HEK293 (cell line): ENCODE measurements around the gene COL1A1.

Source experiments
- CTCF ChIA-PET: fragments of 350-600 bp; formaldehyde crosslinking; extraction: SDS; loops from one replicate; lab custom pipeline; 2021; ENCODE audit warnings: antibody characterized with exemption; lab: Yijun Ruan, JAX
- POLR2A ChIA-PET: fragments of 300-600 bp; formaldehyde crosslinking; extraction: SDS; loops from one replicate; lab custom pipeline; 2020; ENCODE audit warnings: antibody characterized with exemption, inconsistent platforms; lab: Yijun Ruan, JAX
- H3K27ac ChIP-seq: fragments of 200-500 bp; sonication (Bioruptor generic); 2 replicates; pipeline ENCODE4 v1.5.1; 2014; ENCODE audit warnings: low read depth, low read length, control low read depth, inconsistent platforms; ENCODE audit errors: extremely low read depth
- H3K36me3 ChIP-seq, 2 experiments: fragments of 200-500 bp in 1 of 2; sonication (Bioruptor generic) in 1 of 2; 1 replicate in 1 of 2; 2 replicates in 1 of 2; pipeline ENCODE4 v1.5.1; 2014 to 2017; ENCODE audit warnings: inconsistent platforms in 2 of 2, low read length in 2 of 2; ENCODE audit not compliant: control insufficient read depth in 2 of 2, insufficient read depth in 1 of 2
- H3K4me1 ChIP-seq: fragments of 200-500 bp; sonication (Bioruptor generic); 2 replicates; pipeline ENCODE4 v1.5.1; 2014; ENCODE audit warnings: mild to moderate bottlenecking, low read length, inconsistent platforms; ENCODE audit not compliant: control insufficient read depth, insufficient read depth
- H3K4me3 ChIP-seq: 2 replicates; pipeline ENCODE4 v1.5.1; 2011; ENCODE audit warnings: low read depth, mild to moderate bottlenecking, control low read depth, low read length, moderate library complexity
- H3K9me3 ChIP-seq: fragments of 200-500 bp; sonication (Bioruptor generic); 2 replicates; pipeline ENCODE4 v1.5.1; 2014; ENCODE audit warnings: low read depth, low read length, inconsistent platforms; ENCODE audit not compliant: control insufficient read depth, insufficient read depth
- ATF2 ChIP-seq: fragments of 450-650 bp; formaldehyde crosslinking; IDR thresholded peaks from 2 replicates; pipeline ENCODE4 v1.5.1; 2016; ENCODE audit warnings: missing biosample characterization, missing genetic modification characterization, low read depth
- MYNN ChIP-seq: fragments of 450-650 bp; formaldehyde crosslinking; IDR thresholded peaks from 2 replicates; pipeline ENCODE4 v1.5.1; 2016; ENCODE audit warnings: missing biosample characterization, missing genetic modification characterization, borderline replicate concordance
- PATZ1 ChIP-seq: fragments of 450-650 bp; formaldehyde crosslinking; IDR thresholded peaks from 2 replicates; pipeline ENCODE4 v1.5.1; 2016; ENCODE audit warnings: missing biosample characterization, missing genetic modification characterization
- TSHZ1 ChIP-seq: fragments of 450-650 bp; formaldehyde crosslinking; IDR thresholded peaks from 2 replicates; pipeline ENCODE4 v1.5.1; 2016; ENCODE audit warnings: missing biosample characterization, missing genetic modification characterization, borderline replicate concordance
- ZBTB10 ChIP-seq: fragments of 450-650 bp; formaldehyde crosslinking; IDR thresholded peaks from 2 replicates; pipeline ENCODE4 v1.5.1; 2016; ENCODE audit warnings: missing biosample characterization, missing genetic modification characterization
- ZNF138 ChIP-seq: fragments of 450-650 bp; formaldehyde crosslinking; IDR thresholded peaks from 2 replicates; pipeline ENCODE4 v1.5.1; 2016; ENCODE audit warnings: missing biosample characterization, missing genetic modification characterization, borderline replicate concordance
- ZNF221 ChIP-seq: fragments of 450-650 bp; formaldehyde crosslinking; IDR thresholded peaks from 2 replicates; pipeline ENCODE4 v1.5.1; 2017; ENCODE audit warnings: missing biosample characterization, missing genetic modification characterization, borderline replicate concordance
- ZNF514 ChIP-seq: fragments of 450-650 bp; formaldehyde crosslinking; IDR thresholded peaks from 2 replicates; pipeline ENCODE4 v1.5.1; 2016; ENCODE audit warnings: missing biosample characterization, missing genetic modification characterization
- ZNF600 ChIP-seq: fragments of 450-650 bp; formaldehyde crosslinking; IDR thresholded peaks from 2 replicates; pipeline ENCODE4 v1.5.1; 2016; ENCODE audit warnings: missing biosample characterization, missing genetic modification characterization
- ZNF830 ChIP-seq: fragments of 450-650 bp; IDR thresholded peaks from 2 replicates; pipeline ENCODE4 v1.5.0; 2018; ENCODE audit warnings: missing biosample characterization, missing genetic modification characterization, low read depth, mild to moderate bottlenecking, moderate library complexity
- ZSCAN4 ChIP-seq: fragments of 450-650 bp; formaldehyde crosslinking; IDR thresholded peaks from 2 replicates; pipeline ENCODE4 v1.5.1; 2017; ENCODE audit warnings: missing biosample characterization, missing genetic modification characterization
- TF ChIP-seq, protein P1 (sequence below): fragments of 450-650 bp; formaldehyde crosslinking; IDR thresholded peaks from 2 replicates; pipeline ENCODE4 v1.5.1; 2016; ENCODE audit warnings: missing biosample characterization, missing genetic modification characterization
- TF ChIP-seq, protein P2 (sequence below): fragments of 450-650 bp; formaldehyde crosslinking; conservative IDR thresholded peaks from 2 replicates; pipeline ENCODE4 v1.5.1; 2016; ENCODE audit warnings: low read depth, missing biosample characterization, missing genetic modification characterization
- TF ChIP-seq, protein P3 (sequence below): fragments of 450-650 bp; IDR thresholded peaks from 2 replicates; pipeline ENCODE4 v1.5.1; 2018; ENCODE audit warnings: missing biosample characterization, mild to moderate bottlenecking, missing genetic modification characterization

The COL1A1 gene

DNA sequence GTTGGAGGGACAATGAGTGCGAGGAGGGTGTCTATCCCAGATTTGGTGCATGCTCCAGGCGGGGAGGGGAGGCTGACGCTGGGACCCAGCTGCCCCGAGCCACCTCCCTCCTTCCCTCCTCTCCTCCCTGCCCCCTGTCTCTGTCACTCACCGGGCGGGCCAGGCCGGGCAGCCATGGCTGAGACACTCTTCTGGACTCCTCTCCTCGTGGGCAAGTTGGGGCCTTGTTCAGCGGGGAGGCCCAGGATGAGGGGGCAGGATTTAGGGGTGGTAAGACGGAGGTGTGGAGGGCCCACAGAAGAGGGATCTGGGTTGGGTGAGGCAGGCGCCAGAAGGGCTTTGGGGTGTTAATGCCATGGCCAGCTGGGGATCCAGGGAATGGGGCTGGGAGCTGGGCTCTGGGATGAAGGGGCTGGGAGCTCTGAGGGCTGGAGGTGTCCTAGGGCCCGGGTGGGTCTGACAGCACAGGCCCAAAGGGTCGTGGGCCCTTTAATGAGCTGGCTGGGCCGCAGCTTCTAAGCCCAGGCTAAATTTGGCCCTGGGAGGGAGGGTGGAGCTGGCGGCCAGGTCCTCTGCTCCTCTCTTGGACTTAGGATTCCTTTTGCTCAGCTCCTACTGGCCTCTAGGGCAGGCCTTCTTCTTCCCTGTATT is 35.4 kb downstream of the COL1A1 start, which contains the start of gene SGCA:
SGCA (plus strand) TSS at position 139 of the 651 bp plus-strand sequence; CDS start at position 175, 36 bp downstream.
- Histone ChIP-seq H3K27ac (no peak within 1 kb of the TSS), H3K4me1 (no peaks in the 10 kb centered on the region), H3K36me3 (no peaks in the 10 kb centered on the region), H3K9me3 (no peaks in the 10 kb centered on the region), H3K4me3 (no peak within 1 kb of the TSS)
- ChIA-PET CTCF (interaction anchor here (0.6 to 9.6 kb wide), 14 partner anchors 9 to 130 kb away, joined by 3 to 174 read pairs (median 5); no protein-coding TSS in a partner anchor), POLR2A (interaction anchor here (1.3 kb wide), 1 partner anchor 14 kb away, joined by 8 read pairs; no protein-coding TSS in a partner anchor)
- TF ChIP-seq ZNF221 (tag by site-specific recombination) (no peak), ZNF514 (tag by site-specific recombination) (no peak), PATZ1 (tag by site-specific recombination) (no peak), ZSCAN4 (tag by site-specific recombination) (no peak), ATF2 (no peak), TSHZ1 (tag by site-specific recombination) (no peak), ZNF830 (tag by site-specific recombination) (no peak), ZBTB10 (no peak), MYNN (tag by site-specific recombination) (no peak), ZNF600 (tag by site-specific recombination) (no peak), ZNF138 (tag by site-specific recombination) (no peak)
- TF ChIP-seq, protein P1, sequence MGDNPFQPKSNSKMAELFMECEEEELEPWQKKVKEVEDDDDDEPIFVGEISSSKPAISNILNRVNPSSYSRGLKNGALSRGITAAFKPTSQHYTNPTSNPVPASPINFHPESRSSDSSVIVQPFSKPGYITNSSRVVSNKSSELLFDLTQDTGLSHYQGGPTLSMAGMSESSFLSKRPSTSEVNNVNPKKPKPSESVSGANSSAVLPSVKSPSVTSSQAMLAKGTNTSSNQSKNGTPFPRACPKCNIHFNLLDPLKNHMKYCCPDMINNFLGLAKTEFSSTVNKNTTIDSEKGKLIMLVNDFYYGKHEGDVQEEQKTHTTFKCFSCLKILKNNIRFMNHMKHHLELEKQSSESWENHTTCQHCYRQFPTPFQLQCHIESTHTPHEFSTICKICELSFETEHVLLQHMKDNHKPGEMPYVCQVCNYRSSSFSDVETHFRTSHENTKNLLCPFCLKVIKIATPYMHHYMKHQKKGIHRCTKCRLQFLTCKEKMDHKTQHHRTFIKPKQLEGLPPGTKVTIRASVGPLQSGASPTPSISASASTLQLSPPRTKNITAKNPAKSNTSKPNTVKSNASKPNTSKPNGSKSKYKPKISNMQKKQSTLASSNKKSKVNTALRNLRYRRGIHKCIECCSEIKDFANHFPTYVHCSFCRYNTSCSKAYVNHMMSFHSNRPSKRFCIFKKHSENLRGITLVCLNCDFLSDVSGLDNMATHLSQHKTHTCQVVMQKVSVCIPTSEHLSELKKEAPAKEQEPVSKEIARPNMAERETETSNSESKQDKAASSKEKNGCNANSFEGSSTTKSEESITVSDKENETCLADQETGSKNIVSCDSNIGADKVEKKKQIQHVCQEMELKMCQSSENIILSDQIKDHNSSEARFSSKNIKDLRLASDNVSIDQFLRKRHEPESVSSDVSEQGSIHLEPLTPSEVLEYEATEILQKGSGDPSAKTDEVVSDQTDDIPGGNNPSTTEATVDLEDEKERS, result no peak
- TF ChIP-seq, protein P2, sequence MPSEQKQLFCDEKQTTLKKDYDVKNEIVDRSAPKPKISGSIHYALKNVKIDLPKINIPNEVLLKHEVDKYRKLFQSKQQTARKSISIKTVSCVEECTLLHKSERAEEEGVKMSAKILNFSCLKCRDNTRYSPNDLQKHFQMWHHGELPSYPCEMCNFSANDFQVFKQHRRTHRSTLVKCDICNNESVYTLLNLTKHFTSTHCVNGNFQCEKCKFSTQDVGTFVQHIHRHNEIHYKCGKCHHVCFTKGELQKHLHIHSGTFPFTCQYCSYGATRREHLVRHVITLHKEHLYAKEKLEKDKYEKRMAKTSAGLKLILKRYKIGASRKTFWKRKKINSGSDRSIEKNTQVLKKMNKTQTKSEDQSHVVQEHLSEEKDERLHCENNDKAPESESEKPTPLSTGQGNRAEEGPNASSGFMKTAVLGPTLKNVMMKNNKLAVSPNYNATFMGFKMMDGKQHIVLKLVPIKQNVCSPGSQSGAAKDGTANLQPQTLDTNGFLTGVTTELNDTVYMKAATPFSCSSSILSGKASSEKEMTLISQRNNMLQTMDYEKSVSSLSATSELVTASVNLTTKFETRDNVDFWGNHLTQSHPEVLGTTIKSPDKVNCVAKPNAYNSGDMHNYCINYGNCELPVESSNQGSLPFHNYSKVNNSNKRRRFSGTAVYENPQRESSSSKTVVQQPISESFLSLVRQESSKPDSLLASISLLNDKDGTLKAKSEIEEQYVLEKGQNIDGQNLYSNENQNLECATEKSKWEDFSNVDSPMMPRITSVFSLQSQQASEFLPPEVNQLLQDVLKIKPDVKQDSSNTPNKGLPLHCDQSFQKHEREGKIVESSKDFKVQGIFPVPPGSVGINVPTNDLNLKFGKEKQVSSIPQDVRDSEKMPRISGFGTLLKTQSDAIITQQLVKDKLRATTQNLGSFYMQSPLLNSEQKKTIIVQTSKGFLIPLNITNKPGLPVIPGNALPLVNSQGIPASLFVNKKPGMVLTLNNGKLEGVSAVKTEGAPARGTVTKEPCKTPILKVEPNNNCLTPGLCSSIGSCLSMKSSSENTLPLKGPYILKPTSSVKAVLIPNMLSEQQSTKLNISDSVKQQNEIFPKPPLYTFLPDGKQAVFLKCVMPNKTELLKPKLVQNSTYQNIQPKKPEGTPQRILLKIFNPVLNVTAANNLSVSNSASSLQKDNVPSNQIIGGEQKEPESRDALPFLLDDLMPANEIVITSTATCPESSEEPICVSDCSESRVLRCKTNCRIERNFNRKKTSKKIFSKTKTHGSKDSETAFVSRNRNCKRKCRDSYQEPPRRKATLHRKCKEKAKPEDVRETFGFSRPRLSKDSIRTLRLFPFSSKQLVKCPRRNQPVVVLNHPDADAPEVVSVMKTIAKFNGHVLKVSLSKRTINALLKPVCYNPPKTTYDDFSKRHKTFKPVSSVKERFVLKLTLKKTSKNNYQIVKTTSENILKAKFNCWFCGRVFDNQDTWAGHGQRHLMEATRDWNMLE (tag by site-specific recombination), result no peak
- TF ChIP-seq, protein P3, sequence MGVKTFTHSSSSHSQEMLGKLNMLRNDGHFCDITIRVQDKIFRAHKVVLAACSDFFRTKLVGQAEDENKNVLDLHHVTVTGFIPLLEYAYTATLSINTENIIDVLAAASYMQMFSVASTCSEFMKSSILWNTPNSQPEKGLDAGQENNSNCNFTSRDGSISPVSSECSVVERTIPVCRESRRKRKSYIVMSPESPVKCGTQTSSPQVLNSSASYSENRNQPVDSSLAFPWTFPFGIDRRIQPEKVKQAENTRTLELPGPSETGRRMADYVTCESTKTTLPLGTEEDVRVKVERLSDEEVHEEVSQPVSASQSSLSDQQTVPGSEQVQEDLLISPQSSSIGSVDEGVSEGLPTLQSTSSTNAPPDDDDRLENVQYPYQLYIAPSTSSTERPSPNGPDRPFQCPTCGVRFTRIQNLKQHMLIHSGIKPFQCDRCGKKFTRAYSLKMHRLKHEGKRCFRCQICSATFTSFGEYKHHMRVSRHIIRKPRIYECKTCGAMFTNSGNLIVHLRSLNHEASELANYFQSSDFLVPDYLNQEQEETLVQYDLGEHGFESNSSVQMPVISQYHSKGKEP, result no peak
